HT1080 (cell line): ENCODE results near the gene ZNHIT3. TPM values are rescaled to one million over a fixed set of nuclear protein-coding genes. Genes with fewer than 3 reads are reported as not detected.
A peak's percentile ranks its signal among the peaks of the same experiment; 100 is the strongest.

Source experiments
- DNase-seq: peaks from one replicate; pipeline ENCODE4 v3.0.0-alpha.2; 2015; ENCODE audit warnings: low read depth
- total RNA-seq: library from RNA; depleted of rRNA; stranded (reverse); fragments of >200 nt; shearing (Covaris generic); gene quantifications from 2 replicates; pipeline ENCODE4 v1.2.3, GENCODE V29; 2014

The ZNHIT3 gene
- total RNA-seq, 1 experiment from 2014 or later, result 55.4 TPM

GRCh38 chr17:36509272-36509985, 22.9 kb downstream of the ZNHIT3 start:
- no peak for DNase-seq

GRCh38 chr17:36510636-36511035, 24.2 kb downstream of the ZNHIT3 start:
- DNase-seq, result no peak

- no peak for DNase-seq
Measured at GRCh38 chr17:36511216-36511615, 24.7 kb downstream of the ZNHIT3 start.

- no peak for DNase-seq
Measured at GRCh38 chr17:36512641-36513040, 26.2 kb downstream of the ZNHIT3 start.

GRCh38 chr17:36514856-36515255, 28.4 kb downstream of the ZNHIT3 start:
- DNase-seq, result no peak

- no peak for DNase-seq
Measured at GRCh38 chr17:36515837-36516236, 29.4 kb downstream of the ZNHIT3 start.

GRCh38 chr17:36523113-36523512, 36.6 kb downstream of the ZNHIT3 start:
- DNase-seq, result no peak

- DNase-seq, result peak; percentile 73
Measured at GRCh38 chr17:36524428-36524876, 38.0 kb downstream of the ZNHIT3 start.

GRCh38 chr17:36525113-36525512, 38.6 kb downstream of the ZNHIT3 start:
- peak; percentile 25 for DNase-seq

GRCh38 chr17:36525888-36526287, 39.4 kb downstream of the ZNHIT3 start:
- DNase-seq, result no peak

GRCh38 chr17:36527621-36528250, 41.3 kb downstream of the ZNHIT3 start:
- no peak for DNase-seq

GRCh38 chr17:36529121-36529520, 42.6 kb downstream of the ZNHIT3 start:
- DNase-seq, result peak; percentile 94

- DNase-seq, result no peak
Measured at GRCh38 chr17:36532435-36532975, 46.0 kb downstream of the ZNHIT3 start.

- peak; percentile 60 for DNase-seq
Measured at GRCh38 chr17:36533935-36534839, 47.7 kb downstream of the ZNHIT3 start.

- peak; percentile 93 for DNase-seq
Measured at GRCh38 chr17:36534840-36535668, 48.6 kb downstream of the ZNHIT3 start, which contains the start of the genes MYO19 and PIGW. Gene MYO19 (minus strand): TSS chr17:36534868. CDS start chr17:36532538, 2,330 bp downstream. Gene PIGW (plus strand): TSS chr17:36534987. CDS start chr17:36537102, 2,115 bp downstream.

GRCh38 chr17:36535669-36536081, 49.2 kb downstream of the ZNHIT3 start:
- no peak for DNase-seq

GRCh38 chr17:36540696-36541095, 54.2 kb downstream of the ZNHIT3 start:
- no peak for DNase-seq

GRCh38 chr17:36542755-36543154, 56.3 kb downstream of the ZNHIT3 start:
- no peak for DNase-seq

GRCh38 chr17:36544044-36544306, 57.5 kb downstream of the ZNHIT3 start:
- peak; percentile 52 for DNase-seq

GRCh38 chr17:36544307-36545076, 58.0 kb downstream of the ZNHIT3 start, which contains the start of gene GGNBP2:
Gene GGNBP2 (plus strand): TSS chr17:36544919. CDS start chr17:36545725, 806 bp downstream.
- peak; percentile 78 for DNase-seq
